K562 (cell line): ENCODE measurements around the gene RAB2B. TPM values are rescaled to one million over a fixed set of nuclear protein-coding genes. Genes with fewer than 3 reads are reported as not detected.

ENCODE experiments used
- ATF7 ChIP-seq: fragments of 450-650 bp; IDR thresholded peaks from 2 replicates; pipeline ENCODE4 v1.7.1; 2014; ENCODE audit warnings: mild to moderate bottlenecking, moderate library complexity
- CBX5 ChIP-seq: IDR thresholded peaks from 2 replicates; pipeline ENCODE4 v1.6.1; 2014; ENCODE audit warnings: low read depth, borderline replicate concordance
- ESRRB ChIP-seq: fragments of 250-450 bp; sonication (Bioruptor Pico); IDR thresholded peaks from 2 replicates; pipeline ENCODE4 v1.5.0; 2020; ENCODE audit warnings: mild to moderate bottlenecking, moderate library complexity, borderline replicate concordance
- FOXM1 ChIP-seq, 2 experiments: fragments of 450-650 bp in 1 of 2; sonication (generic) in 1 of 2; formaldehyde crosslinking in 1 of 2; IDR thresholded peaks; 2 replicates each; pipeline versions ENCODE4 v1.6.1 to v1.9.0; 2017 to 2022; ENCODE audit warnings: low read depth in 2 of 2, mild to moderate bottlenecking in 2 of 2, missing genetic modification reagents in 1 of 2, moderate library complexity in 1 of 2
- GABPA ChIP-seq: fragments of 200-800 bp; sonication (Bioruptor generic); conservative IDR thresholded peaks from 2 replicates; pipeline ENCODE4 v1.6.1; 2016; ENCODE audit warnings: low read depth, missing genetic modification characterization, missing compliant biosample characterization
- GABPB1 ChIP-seq: sonication (generic); formaldehyde crosslinking; IDR thresholded peaks from 2 replicates; pipeline ENCODE4 v1.8.0; 2022; ENCODE audit warnings: mild to moderate bottlenecking, missing genetic modification reagents
- KDM5B ChIP-seq: fragments of 200-600 bp; sonication (generic); IDR thresholded peaks from 2 replicates; pipeline ENCODE4 v1.6.1; 2012; ENCODE audit warnings: low read depth, mild to moderate bottlenecking, moderate library complexity, low read length, control low read depth, inconsistent platforms; ENCODE audit not compliant: insufficient replicate concordance
- SNAPC5 ChIP-seq: fragments of 250-450 bp; sonication (Bioruptor Pico); IDR thresholded peaks from 2 replicates; pipeline ENCODE4 v1.8.0; 2021; ENCODE audit warnings: moderate library complexity, mild to moderate bottlenecking, inconsistent platforms
- STAT6 ChIP-seq: sonication (generic); formaldehyde crosslinking; IDR thresholded peaks from 2 replicates; pipeline ENCODE4 v1.8.1; 2023; ENCODE audit warnings: mild to moderate bottlenecking, missing genetic modification reagents
- TFAP4 ChIP-seq: sonication (generic); formaldehyde crosslinking; IDR thresholded peaks from 2 replicates; pipeline ENCODE4 v1.8.0; 2022; ENCODE audit warnings: missing genetic modification reagents, mild to moderate bottlenecking, moderate library complexity, borderline replicate concordance
- TSC22D4 ChIP-seq: fragments of 450-650 bp; IDR thresholded peaks from 2 replicates; pipeline ENCODE4 v1.6.1; 2016; ENCODE audit warnings: missing genetic modification characterization, missing biosample characterization, control low read depth
- USF2 ChIP-seq: sonication (generic); formaldehyde crosslinking; IDR thresholded peaks from 2 replicates; pipeline ENCODE4 v1.5.0; 2020; ENCODE audit warnings: missing genetic modification reagents
- ZBTB2 ChIP-seq: fragments of 450-650 bp; IDR thresholded peaks from 2 replicates; pipeline ENCODE4 v1.6.1; 2016; ENCODE audit warnings: antibody characterized with exemption
- ZBTB8A ChIP-seq: fragments of 450-650 bp; IDR thresholded peaks from 2 replicates; pipeline ENCODE4 v1.6.1; 2018; ENCODE audit warnings: mild to moderate bottlenecking, moderate library complexity; ENCODE audit not compliant: partially characterized antibody
- ZKSCAN8 ChIP-seq: fragments of 200-800 bp; sonication (Bioruptor generic); IDR thresholded peaks from 2 replicates; pipeline ENCODE4 v1.6.1; 2016; ENCODE audit warnings: missing genetic modification characterization, missing compliant biosample characterization
- ZNF263 ChIP-seq: sonication (generic); formaldehyde crosslinking; IDR thresholded peaks from 2 replicates; pipeline ENCODE4 v1.8.0; 2022; ENCODE audit warnings: mild to moderate bottlenecking, missing genetic modification reagents, borderline replicate concordance
- ZNF518B ChIP-seq: fragments of 250-450 bp; sonication (Bioruptor Pico); IDR thresholded peaks from 2 replicates; pipeline ENCODE4 v1.5.0; 2021; ENCODE audit warnings: mild to moderate bottlenecking, moderate library complexity
- polyA plus RNA-seq, 8 experiments: library from polyadenylated mRNA; depleted of rRNA in 4 of 8; stranded (reverse) in 5 of 8; unstranded in 3 of 8; fragments of >200 nt; fragmentation: Nextera tagmentation in 2 of 8; fragmentation: Illumina TruSeq in 1 of 8; extraction: Ambion mirVana in 2 of 8; extraction: Trizol in 1 of 8; gene quantifications; 2 replicates each; pipeline versions ENCODE4 v1.2.1 to v1.2.3, GENCODE V29; 2011 to 2014; ENCODE audit warnings: inconsistent platforms in 1 of 8, missing spikeins in 1 of 8
- total RNA-seq, 7 experiments: library from RNA; depleted of rRNA in 6 of 7; stranded (reverse); fragments of >200 nt in 6 of 7; fragmentation: Illumina TruSeq in 2 of 7; extraction: Trizol in 2 of 7; gene quantifications; 2 replicates each; pipeline versions ENCODE4 v1.2.1 to v1.2.3, GENCODE V29; 2011 to 2021; ENCODE audit warnings: low replicate concordance in 1 of 7

RAB2B gene
- total and polyA plus RNA-seq, 9 of the 15 experiments (the other 6 are each of a cell fraction or from before 2014, with no cell fraction given) = 4.6 to 19.8 (median 9.8) TPM

- TF ChIP-seq SNAPC5 (CRISPR knock-in tag) (no peak), GABPB1 (CRISPR knock-in tag) (no peak), ZBTB8A (no peak), ZNF518B (CRISPR knock-in tag) (no peak), ZKSCAN8 (no peak), TSC22D4 (tag) (no peak), USF2 (CRISPR knock-in tag) (no peak), KDM5B (no peak), GABPA (tag) (no peak), ZNF263 (CRISPR knock-in tag) (no peak), FOXM1 (IDR thresholded peaks at IDR 0.05; ENCODE audit: low read depth) (0 out of 2 replicates have a peak, but pooled peaks have one; percentile 33), FOXM1 (CRISPR knock-in tag; IDR thresholded peaks at IDR 0.05; ENCODE audit: low read depth) (no peak), ATF7 (peak; percentile 98), TFAP4 (CRISPR knock-in tag) (no peak), ZBTB2 (no peak), CBX5 (no peak), ESRRB (CRISPR knock-in tag) (no peak), STAT6 (CRISPR knock-in tag) (no peak)
Measured at GRCh38 chr14:21475767-21476522, 814 bp downstream of the RAB2B start (continued).
